Transverse colon (tissue), 4 donors: Measurements from ENCODE around the gene PMS1. TPM values are rescaled to one million over a fixed set of nuclear protein-coding genes. Genes with fewer than 3 reads are reported as not detected.
"Not testable (repeated sequence)": the region's sequence is repeated elsewhere in the genome, so short reads cannot be mapped to it uniquely, and the experiment has no call there.

ENCODE experiments used
- DNase-seq: peaks from one replicate; pipeline ENCODE4 v3.0.0-alpha.2; 2019
- H3K27ac ChIP-seq, 4 donors: fragments of 200-600 bp; sonication (generic); 2 replicates each; pipeline ENCODE4 v1.5.1; 2016 to 2018; ENCODE audit warnings: inconsistent platforms in 4 of 4
- H3K27me3 ChIP-seq: fragments of 200-600 bp; sonication (generic); 2 replicates; pipeline ENCODE4 v1.5.1; 2017; ENCODE audit warnings: inconsistent platforms
- H3K36me3 ChIP-seq, 4 donors: fragments of 200-600 bp; sonication (generic); 2 replicates each; pipeline ENCODE4 v1.5.1; 2017 to 2019; ENCODE audit warnings: inconsistent platforms in 4 of 4
- H3K4me1 ChIP-seq, 4 donors: fragments of 200-600 bp; sonication (generic); 2 replicates each; pipeline ENCODE4 v1.5.1; 2017 to 2020; ENCODE audit warnings: inconsistent platforms in 4 of 4
- H3K4me3 ChIP-seq, 4 donors: fragments of 200-600 bp; sonication (generic); 1 replicate in 1 of 4; 2 replicates in 3 of 4; pipeline versions ENCODE4 v1.5.1 to v1.6.1; 2017 to 2019; ENCODE audit warnings: inconsistent platforms in 4 of 4
- H3K9me3 ChIP-seq, 2 donors: fragments of 200-600 bp; sonication (generic); 2 replicates each; pipeline ENCODE4 v1.5.1; 2017 to 2019; ENCODE audit warnings: inconsistent platforms in 2 of 2
- EP300 ChIP-seq: sonication (generic); formaldehyde crosslinking; IDR thresholded peaks from one replicate; pipeline ENCODE4 v1.6.1; 2017; ENCODE audit warnings: antibody characterized with exemption, low read depth
- POLR2A ChIP-seq: fragments of 450-650 bp; IDR thresholded peaks from one replicate; pipeline ENCODE4 v1.6.1; 2016; ENCODE audit warnings: antibody characterized with exemption, mild to moderate bottlenecking, moderate library complexity
- POLR2AphosphoS5 ChIP-seq, 3 donors: sonication (generic); formaldehyde crosslinking; IDR thresholded peaks; one replicate each; pipeline ENCODE4 v1.6.1; 2016; ENCODE audit warnings: antibody characterized with exemption in 3 of 3
- WGBS, 2 donors: methylation state at CpG; one replicate each; pipeline ENCODE4 v1.1.5; 2018; ENCODE audit warnings: low coverage in 1 of 2; 5-methylcytosine and 5-hydroxymethylcytosine counted together
- in situ Hi-C, 4 donors: fragments of 200-750 bp; cut with MboI; loops; one replicate each; pipeline versions ENCODE4 v1.15.0 to v1.15.1; 2017; ENCODE audit warnings: low sequenced_read_pairs in 3 of 4, low pct_ligation_motif_present in 1 of 4, low pct_unique_long_range_greater_than_20kb in 1 of 4
- intact Hi-C: fragments of 100-400 bp; cut with DNase I; formaldehyde crosslinking; loops from one replicate; pipeline ENCODE4 v1.15.1; 2023; ENCODE audit warnings: low total_unique reads
- total RNA-seq, 4 donors: library from RNA; depleted of rRNA; stranded (reverse); fragments of >200 nt; gene quantifications; one replicate each; pipeline ENCODE4 v1.1.0, GENCODE V29; 2016
- TF ChIP-seq, protein P1 (sequence below), 5 experiments: fragments of 200-600 bp in 3 of 5; fragments of 450-650 bp in 2 of 5; sonication (generic) in 3 of 5; IDR thresholded peaks; 1 replicate in 2 of 5; 2 replicates in 3 of 5; pipeline ENCODE4 v1.5.1; 2016 to 2017; ENCODE audit warnings: antibody characterized with exemption in 5 of 5, inconsistent platforms in 3 of 5, mild to moderate bottlenecking in 2 of 5, moderate library complexity in 1 of 5

Gene PMS1
- total RNA-seq, 4 donors from 2014 or later: 5.2 to 19.1 (median 9.7) TPM

DNA sequence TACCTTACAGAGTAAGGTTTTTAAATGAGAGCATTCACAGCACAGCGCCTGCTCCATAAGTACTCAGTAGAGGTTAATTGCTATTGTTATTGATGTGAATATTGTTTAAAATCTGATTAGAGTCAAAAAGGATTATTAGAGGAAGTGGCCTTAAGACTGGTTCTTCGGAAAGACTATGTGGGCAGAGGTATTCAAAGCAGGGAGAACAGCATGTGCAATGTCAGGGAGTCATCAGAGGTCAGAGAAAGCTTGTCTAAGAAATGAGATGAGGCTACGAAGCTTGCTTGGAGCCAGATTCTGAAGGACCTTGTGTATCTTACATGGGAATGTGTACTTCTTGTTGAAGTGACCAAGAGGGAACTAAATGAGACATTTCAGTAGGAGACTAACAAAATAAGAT, 49.8 kb downstream of the PMS1 start:
- no peaks in the 10 kb centered on the region for H3K9me3 ChIP-seq
- no peaks in the 10 kb centered on the region for H3K27me3 ChIP-seq
- peaks cover 0 to 13% (median 0%) of the 10 kb centered on the region in 4 donors for H3K4me1 ChIP-seq
- H3K4me3 ChIP-seq: no peak overlapping the region
- H3K27ac ChIP-seq: no peak overlapping the region
- 80 to 89% methylated on average over 3 of the region's 3 CpGs for WGBS, 2 donors
- no peaks in the 10 kb centered on the region for H3K36me3 ChIP-seq
- intact Hi-C loops (no loop called here), in situ Hi-C loops (no loop called here)
- TF ChIP-seq EP300 (no peak), POLR2AphosphoS5 (IDR thresholded peaks at IDR 0.05) (no peak), POLR2A (no peak)
- TF ChIP-seq, protein P1, sequence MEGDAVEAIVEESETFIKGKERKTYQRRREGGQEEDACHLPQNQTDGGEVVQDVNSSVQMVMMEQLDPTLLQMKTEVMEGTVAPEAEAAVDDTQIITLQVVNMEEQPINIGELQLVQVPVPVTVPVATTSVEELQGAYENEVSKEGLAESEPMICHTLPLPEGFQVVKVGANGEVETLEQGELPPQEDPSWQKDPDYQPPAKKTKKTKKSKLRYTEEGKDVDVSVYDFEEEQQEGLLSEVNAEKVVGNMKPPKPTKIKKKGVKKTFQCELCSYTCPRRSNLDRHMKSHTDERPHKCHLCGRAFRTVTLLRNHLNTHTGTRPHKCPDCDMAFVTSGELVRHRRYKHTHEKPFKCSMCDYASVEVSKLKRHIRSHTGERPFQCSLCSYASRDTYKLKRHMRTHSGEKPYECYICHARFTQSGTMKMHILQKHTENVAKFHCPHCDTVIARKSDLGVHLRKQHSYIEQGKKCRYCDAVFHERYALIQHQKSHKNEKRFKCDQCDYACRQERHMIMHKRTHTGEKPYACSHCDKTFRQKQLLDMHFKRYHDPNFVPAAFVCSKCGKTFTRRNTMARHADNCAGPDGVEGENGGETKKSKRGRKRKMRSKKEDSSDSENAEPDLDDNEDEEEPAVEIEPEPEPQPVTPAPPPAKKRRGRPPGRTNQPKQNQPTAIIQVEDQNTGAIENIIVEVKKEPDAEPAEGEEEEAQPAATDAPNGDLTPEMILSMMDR (IDR thresholded peaks at IDR 0.05): no peak
- no peak for DNase-seq

- H3K36me3 ChIP-seq, H3K9me3 ChIP-seq, DNase-seq, in situ Hi-C loops, H3K4me3 ChIP-seq, H3K27ac ChIP-seq, H3K27me3 ChIP-seq, intact Hi-C loops: not testable (repeated sequence)
- WGBS, 2 donors: 81% methylated on average over 1 of the region's 1 CpG; no CpG with 5 or more reads in 1 of the 2 donors
- H3K4me1 ChIP-seq: peaks cover 0 to 13% (median 0%) of the 10 kb centered on the region in 4 donors
Measured at GRCh38 chr2:189834642-189835041, 50.4 kb downstream of the PMS1 start.

DNA sequence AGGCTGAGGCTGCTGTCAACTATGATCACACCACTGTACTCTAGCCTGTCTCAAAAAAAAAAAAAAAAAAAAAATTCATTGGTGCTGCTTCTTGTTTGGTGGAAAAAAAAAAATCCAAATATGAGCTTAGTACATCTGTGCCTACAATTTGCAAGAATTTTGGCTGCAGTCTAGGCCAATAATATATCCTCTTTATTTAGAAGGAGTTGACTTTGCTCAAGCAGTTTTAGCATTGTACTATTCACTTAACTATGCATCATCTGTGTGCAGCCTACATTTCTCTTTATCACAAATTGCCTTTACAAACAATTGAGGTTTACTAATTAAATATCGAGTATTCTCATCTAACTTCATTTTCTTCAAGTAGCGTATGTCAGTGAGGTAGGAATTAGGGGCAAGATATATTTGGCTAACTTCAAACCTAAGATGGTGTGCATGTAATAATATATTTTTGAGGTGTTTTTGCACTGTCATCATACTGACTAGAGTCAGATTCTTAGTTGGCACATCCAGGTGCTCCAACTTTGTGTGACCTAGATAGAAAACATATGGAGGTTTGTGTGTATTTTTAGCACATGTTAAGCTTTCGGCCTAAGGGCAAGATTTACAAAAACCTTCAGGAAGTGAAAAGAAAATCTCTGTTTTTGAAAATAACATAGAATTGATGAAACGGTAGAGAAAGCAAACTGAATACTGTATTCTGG, 51.8 kb downstream of the PMS1 start:
- Histone ChIP-seq H3K4me3 (no peak overlapping the region), H3K4me1 (peaks cover 0 to 13% (median 0%) of the 10 kb centered on the region in 4 donors), H3K9me3 (no peaks in the 10 kb centered on the region), H3K27ac (no peak overlapping the region), H3K36me3 (no peaks in the 10 kb centered on the region), H3K27me3 (no peaks in the 10 kb centered on the region)
- in situ Hi-C loops (no loop called here), intact Hi-C loops (no loop called here)
- TF ChIP-seq EP300: no peak
- TF ChIP-seq, protein P1 (IDR thresholded peaks at IDR 0.05): no peak
- TF ChIP-seq POLR2A: no peak
- no peak for TF ChIP-seq POLR2AphosphoS5 (IDR thresholded peaks at IDR 0.05)
- no peak for DNase-seq
- 65 to 77% methylated on average over 4 of the region's 4 CpGs for WGBS, 2 donors

DNA sequence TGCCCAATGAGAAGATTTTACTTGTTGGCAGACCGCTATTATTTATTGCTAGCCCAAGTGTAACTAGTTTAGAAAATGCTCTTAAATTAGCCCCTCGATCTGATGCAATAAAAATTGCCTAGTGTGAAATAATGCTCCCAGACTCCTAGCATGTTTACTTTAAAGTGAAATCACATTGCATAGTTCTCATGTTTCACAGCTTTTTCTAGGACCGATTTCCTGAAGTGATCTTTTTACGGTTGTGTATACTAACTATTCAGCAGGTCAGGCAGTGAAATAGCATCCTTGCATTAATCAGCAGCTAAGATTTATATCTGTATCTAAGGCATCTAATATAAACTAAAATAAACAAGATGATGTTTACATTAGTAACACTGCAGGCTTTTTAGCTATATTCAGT, 52.4 kb downstream of the PMS1 start:
- in situ Hi-C loops (no loop called here), intact Hi-C loops (no loop called here)
- no peaks in the 10 kb centered on the region for H3K36me3 ChIP-seq
- WGBS, 2 donors: 62 to 66% methylated on average over 4 of the region's 4 CpGs
- H3K4me1 ChIP-seq: peaks cover 0 to 13% (median 0%) of the 10 kb centered on the region in 4 donors
- TF ChIP-seq EP300 (no peak), POLR2A (no peak)
- TF ChIP-seq, protein P1 (IDR thresholded peaks at IDR 0.05): no peak
- no peak overlapping the region for H3K4me3 ChIP-seq
- no peaks in the 10 kb centered on the region for H3K9me3 ChIP-seq
- H3K27ac ChIP-seq: no peak overlapping the region
- no peak for DNase-seq
- no peaks in the 10 kb centered on the region for H3K27me3 ChIP-seq

DNA sequence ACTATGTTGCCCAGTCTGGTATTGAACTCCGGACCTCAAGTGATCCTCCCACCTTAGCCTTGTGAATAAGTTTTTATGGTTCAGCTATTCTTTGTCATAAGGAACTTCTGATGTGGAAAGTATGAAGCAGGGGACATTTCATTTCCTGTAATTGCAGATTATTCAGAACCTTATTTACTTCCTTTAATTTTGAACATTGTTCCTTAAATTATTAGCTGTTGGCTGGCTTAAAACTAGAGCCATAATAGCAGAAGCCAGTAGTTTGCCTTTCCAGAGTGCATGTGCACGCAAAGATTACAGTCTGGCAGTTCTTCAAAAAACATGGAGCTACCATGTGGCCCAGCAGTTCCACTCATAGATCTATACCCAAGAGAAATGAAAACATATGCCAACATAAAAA, 53.1 kb downstream of the PMS1 start:
- no peak for DNase-seq
- no peaks in the 10 kb centered on the region for H3K27me3 ChIP-seq
- no peak for TF ChIP-seq POLR2AphosphoS5 (IDR thresholded peaks at IDR 0.05)
- TF ChIP-seq EP300: no peak
- no peak for TF ChIP-seq POLR2A
- TF ChIP-seq, protein P1 (IDR thresholded peaks at IDR 0.05): no peak
- no peaks in the 10 kb centered on the region for H3K36me3 ChIP-seq
- 82 to 93% methylated on average over 2 of the region's 2 CpGs for WGBS, 2 donors
- H3K4me1 ChIP-seq: peaks cover 0 to 13% (median 0%) of the 10 kb centered on the region in 4 donors
- intact Hi-C loops: no loop called here
- H3K4me3 ChIP-seq: no peak overlapping the region
- H3K27ac ChIP-seq: no peak overlapping the region
- H3K9me3 ChIP-seq: no peaks in the 10 kb centered on the region
- in situ Hi-C loops: no loop called here
